Progenitor cell of endocrine pancreas (in vitro differentiated cells): ENCODE measurements around the gene SLC5A8. TPM values are rescaled to one million over a fixed set of nuclear protein-coding genes. Genes with fewer than 3 reads are reported as not detected.

Experiments
- DNase-seq: peaks from one replicate; pipeline ENCODE4 v3.0.0; 2021; ENCODE audit warnings: low spot score; ENCODE audit not compliant: unreplicated experiment
- H3K27ac Mint-ChIP-seq: 2 replicates; pipeline ENCODE4 v1.8.0; 2021; ENCODE audit warnings: mild to moderate bottlenecking, moderate library complexity, mixed read lengths
- H3K27me3 Mint-ChIP-seq: 2 replicates; pipeline ENCODE4 v1.8.0; 2021; ENCODE audit warnings: mixed read lengths
- H3K36me3 Mint-ChIP-seq: 2 replicates; pipeline ENCODE4 v1.8.0; 2022; ENCODE audit warnings: mixed read lengths; ENCODE audit not compliant: insufficient read depth
- H3K4me1 Mint-ChIP-seq: 2 replicates; pipeline ENCODE4 v1.8.0; 2021; ENCODE audit warnings: low read depth, mixed read lengths
- H3K4me3 Mint-ChIP-seq: 2 replicates; pipeline ENCODE4 v1.8.0; 2021; ENCODE audit warnings: low read depth, mild to moderate bottlenecking, moderate library complexity, mixed read lengths
- H3K9me3 Mint-ChIP-seq: 2 replicates; pipeline ENCODE4 v1.8.0; 2021; ENCODE audit warnings: low read depth, mixed read lengths
- CTCF ChIP-seq: fragments of 200-600 bp; sonication (generic); IDR thresholded peaks from one replicate; pipeline ENCODE4 v1.5.0; 2021; ENCODE audit warnings: antibody characterized with exemption, mild to moderate bottlenecking; ENCODE audit not compliant: unreplicated experiment
- long read RNA-seq: library from polyadenylated mRNA; unstranded; transcript quantifications from one replicate; pipeline ENCODE4 v2.0.0, GENCODE V29; 2020
- total RNA-seq: library from RNA; stranded (reverse); gene quantifications from 2 replicates; pipeline ENCODE4 v1.2.1, GENCODE V29; 2021

SLC5A8 gene
- 0.12 TPM in 1 of 2 replicates, not detected in the other for total RNA-seq
- long read RNA-seq, result 0 reads

GRCh38 chr12:101209319-101210302 lies at the start of gene SLC5A8:
Gene SLC5A8, minus strand, starts transcription at chr12:101210238. Its CDS starts 390 bp downstream, at chr12:101209848.
- H3K4me3 Mint-ChIP-seq, result peak within 1 kb of the TSS; percentile 53
- H3K36me3 Mint-ChIP-seq, result no peaks in the 10 kb centered on the region
- H3K27me3 Mint-ChIP-seq, result peaks cover 36% of the 10 kb centered on the region
- peak; percentile 11 for DNase-seq
- H3K9me3 Mint-ChIP-seq, result peaks cover 6% of the 10 kb centered on the region
- TF ChIP-seq CTCF, result no peak
- H3K4me1 Mint-ChIP-seq, result peaks cover 8% of the 10 kb centered on the region
- no peak within 1 kb of the TSS for H3K27ac Mint-ChIP-seq

GRCh38 chr12:101257357-101257756 lies 47.3 kb upstream of the SLC5A8 start:
- Mint-ChIP-seq H3K4me3 (no peak overlapping the region), H3K27me3 (peaks cover 3% of the 10 kb centered on the region), H3K27ac (no peak overlapping the region), H3K9me3 (peaks cover 10% of the 10 kb centered on the region), H3K36me3 (no peaks in the 10 kb centered on the region), H3K4me1 (no peaks in the 10 kb centered on the region)
- DNase-seq, result no peak
- TF ChIP-seq CTCF, result no peak

- peaks cover 10% of the 10 kb centered on the region for H3K9me3 Mint-ChIP-seq
- H3K4me3 Mint-ChIP-seq, result no peak overlapping the region
- DNase-seq, result no peak
- H3K4me1 Mint-ChIP-seq, result no peaks in the 10 kb centered on the region
- no peaks in the 10 kb centered on the region for H3K36me3 Mint-ChIP-seq
- peaks cover 3% of the 10 kb centered on the region for H3K27me3 Mint-ChIP-seq
- H3K27ac Mint-ChIP-seq, result no peak overlapping the region
- TF ChIP-seq CTCF, result no peak
Observed at GRCh38 chr12:101256266-101256665, 46.2 kb upstream of the SLC5A8 start.

GRCh38 chr12:101243616-101244015 lies 33.6 kb upstream of the SLC5A8 start:
- H3K27me3 Mint-ChIP-seq, result no peaks in the 10 kb centered on the region
- no peaks in the 10 kb centered on the region for H3K9me3 Mint-ChIP-seq
- no peak for TF ChIP-seq CTCF
- H3K4me1 Mint-ChIP-seq, result peaks cover 8% of the 10 kb centered on the region
- no peak overlapping the region for H3K27ac Mint-ChIP-seq
- DNase-seq, result no peak
- no peak overlapping the region for H3K4me3 Mint-ChIP-seq
- H3K36me3 Mint-ChIP-seq, result no peaks in the 10 kb centered on the region

- no peaks in the 10 kb centered on the region for H3K27me3 Mint-ChIP-seq
- no peak for TF ChIP-seq CTCF
- no peak overlapping the region for H3K4me3 Mint-ChIP-seq
- no peak for DNase-seq
- H3K9me3 Mint-ChIP-seq, result no peaks in the 10 kb centered on the region
- no peaks in the 10 kb centered on the region for H3K36me3 Mint-ChIP-seq
- H3K4me1 Mint-ChIP-seq, result peaks cover 8% of the 10 kb centered on the region
- H3K27ac Mint-ChIP-seq, result peak overlapping the region; percentile 62
Observed at GRCh38 chr12:101243074-101243473, 33.0 kb upstream of the SLC5A8 start.
